AG04450 (cell line): ENCODE measurements around the gene MCTP1. TPM values are rescaled to one million over a fixed set of nuclear protein-coding genes. Genes with fewer than 3 reads are reported as not detected.

Experiments
- CTCF ChIA-PET: fragments of 300-600, 350-600 bp; formaldehyde crosslinking; extraction: SDS; loops from one replicate; lab custom pipeline; 2022; ENCODE audit warnings: antibody characterized with exemption, inconsistent platforms; lab: Charles Lee
- POLR2A ChIA-PET: fragments of 350-600 bp; formaldehyde crosslinking; extraction: SDS; loops from one replicate; lab custom pipeline; 2021; ENCODE audit warnings: antibody characterized with exemption, inconsistent platforms; lab: Yijun Ruan, JAX
- DNase-seq: peaks from one replicate; pipeline ENCODE4 v3.0.0-alpha.2; 2011; ENCODE audit warnings: low read depth, low spot score
- H3K27ac ChIP-seq: one replicate; pipeline ENCODE4 v1.5.1; 2012; ENCODE audit warnings: low read depth, low read length, control low read depth
- H3K27me3 ChIP-seq: one replicate; pipeline ENCODE4 v1.6.0; 2012; ENCODE audit warnings: low read length; ENCODE audit not compliant: control insufficient read depth, insufficient read depth
- H3K4me3 ChIP-seq: 2 replicates; pipeline ENCODE4 v1.5.1; 2011; ENCODE audit warnings: mild to moderate bottlenecking, low read depth, low read length, control low read depth
- H3K9me3 ChIP-seq: 2 replicates; pipeline ENCODE4 v1.5.1; 2012; ENCODE audit warnings: low read length; ENCODE audit not compliant: control insufficient read depth, insufficient read depth
- CTCF ChIP-seq: IDR thresholded peaks from 2 replicates; pipeline ENCODE4 v1.5.1; 2011; ENCODE audit warnings: low read depth, low read length, control low read depth, inconsistent platforms
- polyA plus RNA-seq: library from polyadenylated mRNA; depleted of rRNA; stranded (reverse); fragments of >200 nt; gene quantifications from 2 replicates; pipeline ENCODE4 v1.2.3, GENCODE V29; 2011

MCTP1 gene
- polyA plus RNA-seq, 1 experiment: 0.66 TPM

GRCh38 chr5:95081982-95082381 lies 202.9 kb downstream of the MCTP1 start:
- Histone ChIP-seq H3K4me3 (no peak overlapping the region), H3K27me3 (no peaks in the 10 kb centered on the region), H3K27ac (no peak overlapping the region), H3K9me3 (no peaks in the 10 kb centered on the region)
- DNase-seq: no peak
- no peak for TF ChIP-seq CTCF
- POLR2A ChIA-PET: no interaction called here
- CTCF ChIA-PET: no interaction called here

- Histone ChIP-seq H3K27me3 (no peaks in the 10 kb centered on the region), H3K27ac (peak overlapping the region; percentile 39), H3K4me3 (peak overlapping the region; percentile 34), H3K9me3 (no peaks in the 10 kb centered on the region)
- CTCF ChIA-PET: no interaction called here
- POLR2A ChIA-PET: interaction anchor here (1.2 kb wide), 1 partner anchor 13 kb away, joined by 3 read pairs; no protein-coding TSS in a partner anchor
- no peak for TF ChIP-seq CTCF
- peak; percentile 63 for DNase-seq
These were observed 203.4 kb downstream of the MCTP1 start for GRCh38 chr5:95081500-95081960.

DNA sequence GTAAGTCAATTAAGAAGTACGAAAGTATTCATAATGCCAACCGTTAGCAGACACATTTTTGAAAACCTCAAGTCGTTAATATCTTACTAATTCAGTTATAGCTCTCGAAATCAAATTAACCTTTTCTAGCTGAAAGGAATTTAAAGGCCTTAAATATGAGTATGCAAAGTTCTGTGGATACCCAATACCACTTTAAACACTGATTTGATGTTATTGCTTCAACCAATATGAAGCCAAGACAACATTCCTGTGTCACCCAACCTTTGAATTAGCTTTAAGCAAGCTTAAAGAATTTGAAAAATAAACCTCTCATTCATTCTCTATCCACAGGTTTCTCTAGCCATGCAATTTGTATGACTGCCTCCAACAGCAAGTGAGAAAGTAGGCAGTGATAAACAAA lies 204.5 kb downstream of the MCTP1 start:
- Histone ChIP-seq H3K4me3 (no peak overlapping the region), H3K9me3 (no peaks in the 10 kb centered on the region), H3K27ac (no peak overlapping the region), H3K27me3 (no peaks in the 10 kb centered on the region)
- no peak for TF ChIP-seq CTCF
- CTCF ChIA-PET: interaction anchor here (0.9 kb wide), 1 partner anchor 112 kb away, joined by 4 read pairs; no protein-coding TSS in a partner anchor
- no peak for DNase-seq
- POLR2A ChIA-PET: interaction anchor here (1.2 kb wide), 1 partner anchor 12 kb away, joined by 3 read pairs; no protein-coding TSS in a partner anchor

- TF ChIP-seq CTCF: no peak
- H3K27me3 ChIP-seq: no peaks in the 10 kb centered on the region
- H3K4me3 ChIP-seq: no peak overlapping the region
- ChIA-PET CTCF (interaction anchor here (0.9 kb wide), 1 partner anchor 112 kb away, joined by 4 read pairs; no protein-coding TSS in a partner anchor), POLR2A (no interaction called here)
- no peaks in the 10 kb centered on the region for H3K9me3 ChIP-seq
- no peak overlapping the region for H3K27ac ChIP-seq
- no peak for DNase-seq
These were observed 204.9 kb downstream of the MCTP1 start for GRCh38 chr5:95080030-95080429.

- no peak overlapping the region for H3K4me3 ChIP-seq
- H3K27ac ChIP-seq: no peak overlapping the region
- no peaks in the 10 kb centered on the region for H3K9me3 ChIP-seq
- ChIA-PET CTCF (no interaction called here), POLR2A (no interaction called here)
- DNase-seq: no peak
- TF ChIP-seq CTCF: no peak
- H3K27me3 ChIP-seq: no peaks in the 10 kb centered on the region
These were observed 206.0 kb downstream of the MCTP1 start for GRCh38 chr5:95078868-95079267.
